Osteoblast (primary cell): ENCODE measurements around the gene ADD2. TPM values are rescaled to one million over a fixed set of nuclear protein-coding genes. Genes with fewer than 3 reads are reported as not detected.

Source experiments
- DNase-seq: peaks from one replicate; pipeline ENCODE4 v3.0.0; 2011; ENCODE audit warnings: low spot score, mixed read lengths; ENCODE audit not compliant: insufficient read length; ENCODE audit errors: missing footprints
- H2AFZ ChIP-seq: 2 replicates; pipeline ENCODE4 v1.6.0; 2011; ENCODE audit warnings: mild to moderate bottlenecking, low read length
- H3K27ac ChIP-seq: 2 replicates; pipeline ENCODE4 v1.5.1; 2011; ENCODE audit warnings: mild to moderate bottlenecking, low read depth, low read length, moderate library complexity
- H3K27me3 ChIP-seq: 2 replicates; pipeline ENCODE4 v1.6.0; 2012; ENCODE audit warnings: mild to moderate bottlenecking, control low read depth, inconsistent platforms, low read length, moderate library complexity; ENCODE audit not compliant: insufficient read depth
- H3K36me3 ChIP-seq: 2 replicates; pipeline ENCODE4 v1.5.1; 2011; ENCODE audit warnings: mild to moderate bottlenecking, low read length, control low read depth, moderate library complexity; ENCODE audit not compliant: insufficient read depth
- H3K4me1 ChIP-seq: 2 replicates; pipeline ENCODE4 v1.5.1; 2011; ENCODE audit warnings: mild to moderate bottlenecking, low read length, control low read depth, moderate library complexity; ENCODE audit not compliant: insufficient read depth
- H3K4me2 ChIP-seq: 2 replicates; pipeline ENCODE4 v1.6.0; 2011; ENCODE audit warnings: mild to moderate bottlenecking, low read length; ENCODE audit not compliant: insufficient read depth
- H3K4me3 ChIP-seq: fragments of 200-600 bp; sonication (generic); 3 replicates; pipeline ENCODE4 v1.5.1; 2012; ENCODE audit warnings: mild to moderate bottlenecking, low read length, inconsistent platforms; ENCODE audit not compliant: insufficient read depth
- H3K79me2 ChIP-seq: 2 replicates; pipeline ENCODE4 v1.6.0; 2012; ENCODE audit warnings: mild to moderate bottlenecking, low read length, control low read depth, inconsistent platforms; ENCODE audit not compliant: insufficient read depth
- H3K9me3 ChIP-seq: 2 replicates; pipeline ENCODE4 v1.5.1; 2011; ENCODE audit warnings: low read depth, low read length, control low read depth
- H4K20me1 ChIP-seq: 2 replicates; pipeline ENCODE4 v1.6.0; 2012; ENCODE audit warnings: mild to moderate bottlenecking, low read length, control low read depth; ENCODE audit not compliant: insufficient read depth
- total RNA-seq: library from RNA; depleted of rRNA; stranded (reverse); fragments of >200 nt; gene quantifications from 2 replicates; pipeline ENCODE4 v1.2.3, GENCODE V29; 2012
- TF ChIP-seq, protein P1 (sequence below): IDR thresholded peaks from 2 replicates; pipeline ENCODE4 v1.5.1; 2011; ENCODE audit warnings: mild to moderate bottlenecking, low read depth, low read length, moderate library complexity; ENCODE audit errors: extremely low read depth

ADD2 gene
- total RNA-seq, 1 donor, result not detected

DNA sequence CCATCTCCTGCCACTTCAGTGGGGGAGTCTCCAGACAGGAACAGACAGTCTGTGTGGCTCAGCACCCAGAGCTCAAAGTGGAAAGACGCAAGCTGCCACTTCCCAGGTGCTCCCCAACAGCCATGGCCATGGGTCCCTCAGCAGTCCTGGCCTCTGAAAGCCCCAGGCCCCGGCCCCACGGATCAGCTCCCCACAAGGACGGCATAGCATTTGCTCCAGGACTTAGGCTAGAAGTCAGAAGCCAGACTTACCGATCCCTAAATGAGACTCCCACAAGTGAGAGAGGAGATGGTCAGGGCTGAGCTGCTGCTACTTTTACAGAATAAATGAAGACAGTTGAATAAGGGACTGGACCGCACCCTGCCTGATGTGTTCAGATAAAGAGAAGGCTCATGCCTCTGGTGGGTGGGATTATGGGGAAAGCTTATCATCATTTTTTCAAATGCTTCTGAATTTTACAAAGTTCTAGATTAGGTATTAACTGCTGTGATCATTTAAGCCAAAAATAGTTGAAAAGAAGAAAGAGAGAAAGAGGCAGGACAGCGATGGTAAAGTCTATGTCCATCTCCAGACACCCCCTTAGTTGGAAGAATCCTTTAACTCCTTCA is 50.5 kb downstream of the ADD2 start:
- no peaks in the 10 kb centered on the region for H3K79me2 ChIP-seq
- H3K9me3 ChIP-seq, result no peaks in the 10 kb centered on the region
- H3K4me1 ChIP-seq, result no peaks in the 10 kb centered on the region
- no peak overlapping the region for H3K27ac ChIP-seq
- TF ChIP-seq, protein P1, sequence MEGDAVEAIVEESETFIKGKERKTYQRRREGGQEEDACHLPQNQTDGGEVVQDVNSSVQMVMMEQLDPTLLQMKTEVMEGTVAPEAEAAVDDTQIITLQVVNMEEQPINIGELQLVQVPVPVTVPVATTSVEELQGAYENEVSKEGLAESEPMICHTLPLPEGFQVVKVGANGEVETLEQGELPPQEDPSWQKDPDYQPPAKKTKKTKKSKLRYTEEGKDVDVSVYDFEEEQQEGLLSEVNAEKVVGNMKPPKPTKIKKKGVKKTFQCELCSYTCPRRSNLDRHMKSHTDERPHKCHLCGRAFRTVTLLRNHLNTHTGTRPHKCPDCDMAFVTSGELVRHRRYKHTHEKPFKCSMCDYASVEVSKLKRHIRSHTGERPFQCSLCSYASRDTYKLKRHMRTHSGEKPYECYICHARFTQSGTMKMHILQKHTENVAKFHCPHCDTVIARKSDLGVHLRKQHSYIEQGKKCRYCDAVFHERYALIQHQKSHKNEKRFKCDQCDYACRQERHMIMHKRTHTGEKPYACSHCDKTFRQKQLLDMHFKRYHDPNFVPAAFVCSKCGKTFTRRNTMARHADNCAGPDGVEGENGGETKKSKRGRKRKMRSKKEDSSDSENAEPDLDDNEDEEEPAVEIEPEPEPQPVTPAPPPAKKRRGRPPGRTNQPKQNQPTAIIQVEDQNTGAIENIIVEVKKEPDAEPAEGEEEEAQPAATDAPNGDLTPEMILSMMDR, result no peak
- no peak overlapping the region for H3K4me2 ChIP-seq
- no peak overlapping the region for H2AFZ ChIP-seq
- H3K27me3 ChIP-seq, result peaks cover 6% of the 10 kb centered on the region
- H4K20me1 ChIP-seq, result no peaks in the 10 kb centered on the region
- H3K4me3 ChIP-seq, result no peak overlapping the region
- DNase-seq, result peak; percentile 18
- no peaks in the 10 kb centered on the region for H3K36me3 ChIP-seq

DNA sequence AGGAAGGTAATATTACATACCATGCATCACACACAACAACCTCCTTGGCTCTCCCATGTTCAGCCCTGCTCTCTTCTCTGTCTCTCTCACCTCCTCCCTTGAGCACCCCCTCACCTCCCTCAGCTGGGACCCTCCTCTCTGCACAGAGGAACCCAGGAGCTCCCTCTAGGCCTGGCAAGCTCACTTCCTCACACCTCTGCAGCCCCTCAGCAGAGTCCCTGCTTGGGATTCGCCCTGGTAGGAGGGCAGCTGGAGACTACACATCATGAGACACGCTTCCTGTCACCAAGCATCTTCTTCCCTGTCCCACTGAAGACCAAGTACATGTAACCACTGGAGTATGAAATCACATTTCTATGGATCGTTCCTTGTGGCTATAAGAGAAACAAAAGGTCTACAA is 51.0 kb downstream of the ADD2 start:
- Histone ChIP-seq H3K9me3 (no peaks in the 10 kb centered on the region), H2AFZ (no peak overlapping the region), H3K27me3 (peaks cover 6% of the 10 kb centered on the region), H3K27ac (no peak overlapping the region), H3K79me2 (no peaks in the 10 kb centered on the region), H3K4me3 (no peak overlapping the region), H4K20me1 (no peaks in the 10 kb centered on the region), H3K4me2 (no peak overlapping the region), H3K36me3 (no peaks in the 10 kb centered on the region), H3K4me1 (no peaks in the 10 kb centered on the region)
- TF ChIP-seq, protein P1, result no peak
- DNase-seq, result peak; percentile 25

- H4K20me1 ChIP-seq, result no peaks in the 10 kb centered on the region
- TF ChIP-seq, protein P1, result no peak
Observed at GRCh38 chr2:70716131-70716743, 51.8 kb downstream of the ADD2 start.

GRCh38 chr2:70715071-70715985 is 52.7 kb downstream of the ADD2 start:
- TF ChIP-seq, protein P1, result no peak
- Histone ChIP-seq H4K20me1 (no peaks in the 10 kb centered on the region), H3K4me2 (no peak overlapping the region)

More at GRCh38 chr2:70716131-70716743, 51.8 kb downstream of the ADD2 start:
- no peak for DNase-seq
- Histone ChIP-seq H3K9me3 (no peaks in the 10 kb centered on the region), H3K36me3 (no peaks in the 10 kb centered on the region), H3K4me3 (no peak overlapping the region), H3K4me1 (no peaks in the 10 kb centered on the region), H3K79me2 (no peaks in the 10 kb centered on the region), H3K4me2 (no peak overlapping the region), H2AFZ (no peak overlapping the region), H3K27me3 (peaks cover 6% of the 10 kb centered on the region), H3K27ac (no peak overlapping the region)

More at GRCh38 chr2:70715071-70715985, 52.7 kb downstream of the ADD2 start:
- H3K79me2 ChIP-seq, result no peaks in the 10 kb centered on the region
- no peak overlapping the region for H3K4me3 ChIP-seq
- no peak overlapping the region for H2AFZ ChIP-seq
- H3K4me1 ChIP-seq, result no peaks in the 10 kb centered on the region
- H3K27ac ChIP-seq, result no peak overlapping the region
- no peaks in the 10 kb centered on the region for H3K9me3 ChIP-seq
- H3K27me3 ChIP-seq, result peaks cover 6% of the 10 kb centered on the region
- H3K36me3 ChIP-seq, result no peaks in the 10 kb centered on the region
- peak; percentile 21 for DNase-seq
